GM18526 (cell line): Measurements from ENCODE around the gene ZSCAN12.

ENCODE experiments used
- POLR2A ChIP-seq: IDR thresholded peaks from 3 replicates; pipeline ENCODE4 v1.6.1; 2011; ENCODE audit not compliant: insufficient read length; ENCODE audit errors: extremely low read depth

The ZSCAN12 gene

DNA sequence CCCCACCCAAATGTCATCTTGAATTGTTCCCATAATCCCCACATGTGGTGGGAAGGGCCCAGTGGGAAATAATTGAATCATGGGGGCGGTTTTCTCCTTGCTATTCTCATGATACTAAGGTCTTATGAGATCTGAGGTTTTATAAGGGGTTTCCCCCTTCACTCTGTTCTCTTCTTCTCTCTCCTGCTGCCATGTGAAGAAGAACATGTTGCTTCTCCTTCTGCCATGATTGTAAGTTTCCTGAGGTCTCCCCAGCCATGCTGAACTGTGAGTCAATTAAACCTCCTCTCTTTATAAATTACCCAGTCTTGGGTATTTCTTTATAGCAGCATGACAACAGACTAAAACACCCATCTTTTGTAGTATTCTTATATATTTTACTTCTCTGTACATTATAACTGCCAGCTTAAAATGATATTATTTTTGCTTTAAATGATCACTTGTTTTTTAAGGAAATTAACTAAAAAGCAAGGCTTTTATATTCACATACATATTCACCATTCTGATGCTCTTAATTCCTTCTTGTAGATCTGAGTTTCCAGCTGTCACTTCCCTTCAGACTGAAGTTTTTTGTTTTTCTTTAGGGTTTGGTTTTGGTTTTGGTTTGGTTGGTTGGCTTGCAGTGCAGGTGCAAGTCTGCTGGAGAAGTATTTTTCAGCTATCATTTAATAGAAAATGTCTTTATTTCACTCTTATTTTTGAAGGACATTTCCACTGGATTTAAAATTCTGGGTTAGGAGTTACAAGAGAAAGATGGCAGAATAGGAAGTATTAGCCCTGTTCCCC lies 59.0 kb downstream of the ZSCAN12 start:
- TF ChIP-seq POLR2A = no peak

DNA sequence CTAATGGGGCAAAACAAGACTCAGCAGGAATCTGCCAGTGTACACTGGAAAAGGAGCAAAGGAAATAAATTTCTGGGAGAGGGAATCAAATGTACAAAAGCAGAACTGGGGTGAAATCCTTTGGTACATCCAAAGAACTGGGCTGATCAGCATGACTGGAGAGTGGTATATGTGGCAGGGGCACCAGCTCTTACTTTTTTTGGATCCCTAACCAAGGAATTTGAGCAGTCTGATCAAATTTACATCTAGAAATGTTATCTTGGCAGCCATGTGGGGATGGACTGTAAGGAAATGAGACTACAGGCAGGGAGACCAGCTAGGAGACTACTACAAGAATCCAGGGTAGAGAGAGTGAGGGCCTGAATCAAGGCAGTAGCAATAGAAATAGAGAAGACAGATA lies 62.4 kb downstream of the ZSCAN12 start:
- no peak for TF ChIP-seq POLR2A

DNA sequence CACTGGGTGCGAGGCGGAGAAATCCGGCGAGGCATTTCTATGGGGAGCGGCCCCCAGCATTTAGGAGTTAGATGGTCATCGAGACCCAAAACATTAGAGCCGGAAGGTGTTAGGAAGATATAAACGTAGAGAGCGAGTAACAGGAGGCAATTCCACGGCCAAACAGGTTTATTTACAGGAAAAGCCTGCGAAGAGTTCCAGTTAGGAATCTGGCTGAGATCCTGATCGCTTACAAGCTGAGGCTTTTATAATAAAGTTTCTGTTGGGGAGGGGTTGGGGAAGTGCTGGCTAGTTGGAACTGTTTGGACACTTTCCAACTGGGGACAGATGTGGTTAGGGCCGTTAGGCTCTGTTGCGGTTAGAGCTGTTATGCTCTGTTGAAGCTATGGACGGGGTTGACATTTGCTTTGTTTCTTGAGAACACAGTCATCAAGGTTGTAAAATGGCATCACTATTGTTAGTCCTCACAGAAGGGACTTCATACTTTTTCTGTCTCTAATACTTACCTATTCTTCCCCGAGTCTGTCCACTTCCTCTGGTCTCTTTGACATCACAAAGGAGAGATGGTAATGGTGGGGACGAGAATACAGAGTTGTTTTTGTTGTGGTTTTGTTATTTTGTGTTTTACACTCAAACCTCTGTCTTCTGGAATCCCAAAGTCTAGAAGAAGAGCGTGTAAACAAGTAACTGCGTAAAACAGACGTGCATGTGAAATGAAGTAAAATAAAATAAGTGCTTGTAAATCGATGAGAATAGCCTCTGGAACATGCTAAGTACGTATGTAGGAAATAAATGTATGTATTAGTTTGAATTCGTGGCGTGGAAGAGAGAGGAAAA lies 63.0 kb downstream of the ZSCAN12 start:
- no peak for TF ChIP-seq POLR2A

- TF ChIP-seq POLR2A = peak; percentile 48
Observed at GRCh38 chr6:28335564-28336283, 63.8 kb downstream of the ZSCAN12 start, which contains the start of gene ZSCAN31. ZSCAN31 (minus strand) TSS chr6:28336148; CDS start chr6:28329683, 6,465 bp downstream.

DNA sequence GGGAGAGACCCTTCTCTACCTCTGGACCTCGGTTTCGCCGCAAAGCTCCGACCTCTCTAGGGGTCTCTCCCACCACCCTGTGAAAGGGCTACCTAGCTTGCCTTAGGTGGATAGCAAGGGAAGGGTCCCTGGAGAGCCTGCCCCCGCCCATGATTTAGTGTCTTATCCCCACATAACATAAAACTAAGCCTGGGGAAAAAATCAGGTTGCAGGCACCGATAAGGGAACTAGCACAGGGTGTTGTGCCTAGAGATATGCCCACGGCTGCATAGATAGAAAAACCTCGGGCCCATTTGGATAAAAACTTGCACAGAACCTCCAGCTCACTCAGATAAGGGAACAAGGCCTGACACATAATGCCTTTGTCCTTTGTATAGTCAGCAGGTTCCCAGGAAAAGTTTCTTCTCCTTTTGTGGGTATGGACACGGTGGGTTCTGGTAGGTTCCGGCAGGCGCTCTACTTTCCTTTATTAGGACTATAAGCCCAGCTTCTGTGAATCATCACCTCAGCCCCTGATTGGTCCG lies 64.4 kb downstream of the ZSCAN12 start:
- no peak for TF ChIP-seq POLR2A

GRCh38 chr6:28334286-28335039 lies 65.1 kb downstream of the ZSCAN12 start:
- no peak for TF ChIP-seq POLR2A

- TF ChIP-seq POLR2A = no peak
Observed at GRCh38 chr6:28333599-28334018, 65.9 kb downstream of the ZSCAN12 start.

DNA sequence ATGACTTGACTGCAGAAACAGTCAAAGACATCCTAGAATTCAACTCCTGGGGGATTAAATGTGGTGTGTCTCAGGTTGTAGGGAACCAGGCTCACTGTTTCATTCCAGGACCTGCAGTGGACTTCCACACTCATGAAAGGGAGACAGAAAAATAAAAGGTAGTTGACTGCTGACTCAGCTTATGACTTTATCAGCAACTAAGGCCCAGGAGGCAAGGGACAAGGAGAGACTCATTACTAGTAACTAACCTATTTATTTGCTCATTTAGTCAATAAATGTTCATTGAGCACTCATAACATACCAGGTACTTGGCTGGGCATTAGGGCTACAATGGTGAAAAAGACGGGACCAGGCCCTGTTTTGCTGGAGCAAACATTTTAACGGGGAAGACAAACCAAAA lies 66.5 kb downstream of the ZSCAN12 start:
- TF ChIP-seq POLR2A = no peak

DNA sequence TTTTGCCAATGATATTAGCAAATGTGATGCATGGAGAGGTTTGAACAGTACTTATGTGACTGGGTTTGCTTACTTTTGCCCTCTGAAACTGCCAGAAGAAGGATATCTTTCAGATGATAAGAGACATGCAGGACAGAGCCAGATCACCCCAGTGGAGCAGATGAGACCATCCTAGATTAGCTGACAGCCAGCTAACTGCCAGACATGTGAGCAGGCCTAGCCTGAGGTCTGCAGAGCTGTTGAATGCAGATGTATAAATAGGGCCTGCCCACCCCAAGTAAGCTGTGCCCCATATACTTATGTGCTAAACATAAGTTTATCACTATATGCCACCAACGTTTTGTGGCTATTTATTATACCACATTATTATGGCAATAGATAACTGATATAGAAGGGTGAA lies 69.5 kb downstream of the ZSCAN12 start:
- no peak for TF ChIP-seq POLR2A
